SK-N-SH (cell line): ENCODE results near the gene FBXL5. TPM values are rescaled to one million over a fixed set of nuclear protein-coding genes. Genes with fewer than 3 reads are reported as not detected.

Experiments used
- CTCF ChIA-PET: fragments of 300-600, 350-600 bp; formaldehyde crosslinking; extraction: SDS; loops from one replicate; lab custom pipeline; 2021; lab: Yijun Ruan, JAX
- POLR2A ChIA-PET: fragments of 350-600 bp; sonication (Branson Sonifier 250); formaldehyde crosslinking; extraction: SDS; loops from one replicate; lab custom pipeline; 2020; ENCODE audit warnings: antibody characterized with exemption, inconsistent platforms; lab: Yijun Ruan, JAX
- DNase-seq: peaks from one replicate; pipeline ENCODE4 v3.0.0; 2012
- H2AFZ ChIP-seq: fragments of 200-600 bp; sonication (generic); 2 replicates; pipeline ENCODE4 v1.8.1; 2016; ENCODE audit warnings: antibody characterized with exemption, mild to moderate bottlenecking, low read depth
- H3F3A ChIP-seq: fragments of 200-600 bp; sonication (generic); replicated peaks from 2 replicates; pipeline ENCODE3; 2016; ENCODE audit warnings: antibody characterized with exemption, mild to moderate bottlenecking; ENCODE audit not compliant: insufficient read depth
- H3K27ac ChIP-seq, 2 experiments: fragments of 200-500 bp in 1 of 2; fragments of 200-600 bp in 1 of 2; sonication (Bioruptor generic) in 1 of 2; sonication (generic), shearing (Covaris generic) in 1 of 2; 2 replicates each; pipeline versions ENCODE4 v1.5.1 to v1.6.1; 2014 to 2016; ENCODE audit warnings: low read depth in 2 of 2, inconsistent platforms in 1 of 2, low read length in 1 of 2, mild to moderate bottlenecking in 1 of 2, mixed read lengths in 1 of 2
- H3K27me3 ChIP-seq: fragments of 200-600 bp; sonication (generic), shearing (Covaris generic); 2 replicates; pipeline ENCODE4 v1.6.1; 2016; ENCODE audit warnings: mixed run types; ENCODE audit not compliant: insufficient read depth
- H3K36me3 ChIP-seq, 2 experiments: fragments of 200-500 bp in 1 of 2; fragments of 200-600 bp in 1 of 2; sonication (Bioruptor generic) in 1 of 2; sonication (generic) in 1 of 2; replicated peaks in 1 of 2; 2 replicates each; pipeline versions ENCODE3 to v1.5.1; 2014 to 2016; ENCODE audit warnings: low read length in 1 of 2, mild to moderate bottlenecking in 1 of 2; ENCODE audit not compliant: insufficient read depth in 2 of 2, control insufficient read depth in 1 of 2
- H3K4me1 ChIP-seq, 2 experiments: fragments of 200-500 bp in 1 of 2; fragments of 200-600 bp in 1 of 2; sonication (Bioruptor generic) in 1 of 2; sonication (generic), shearing (Covaris generic) in 1 of 2; 2 replicates each; pipeline versions ENCODE4 v1.5.1 to v1.6.1; 2014 to 2016; ENCODE audit warnings: low read depth in 1 of 2, low read length in 1 of 2, mixed run types in 1 of 2; ENCODE audit not compliant: insufficient read depth in 2 of 2, control insufficient read depth in 1 of 2
- H3K4me2 ChIP-seq: fragments of 200-600 bp; sonication (generic), shearing (Covaris generic); 2 replicates; pipeline ENCODE4 v1.6.1; 2017; ENCODE audit warnings: mixed run types
- H3K4me3 ChIP-seq, 2 experiments: fragments of 200-500 bp in 1 of 2; fragments of 200-600 bp in 1 of 2; sonication (Bioruptor generic) in 1 of 2; sonication (generic), shearing (Covaris generic) in 1 of 2; 2 replicates each; pipeline versions ENCODE4 v1.5.1 to v1.8.1; 2014 to 2016; ENCODE audit warnings: low read depth in 2 of 2, inconsistent platforms in 1 of 2, low read length in 1 of 2, mild to moderate bottlenecking in 1 of 2, mixed read lengths in 1 of 2, moderate library complexity in 1 of 2
- H3K79me2 ChIP-seq: fragments of 200-600 bp; sonication (generic); 2 replicates; pipeline ENCODE4 v1.8.1; 2017; ENCODE audit warnings: mild to moderate bottlenecking; ENCODE audit not compliant: insufficient read depth
- H3K9ac ChIP-seq: fragments of 200-600 bp; sonication (generic); 2 replicates; pipeline ENCODE4 v1.6.1; 2017; ENCODE audit warnings: mixed run types
- H3K9me2 ChIP-seq: fragments of 200-600 bp; sonication (generic); 2 replicates; pipeline ENCODE4 v1.6.1; 2017; ENCODE audit warnings: mixed run types
- H3K9me3 ChIP-seq: fragments of 200-600 bp; sonication (generic); 2 replicates; pipeline ENCODE4 v1.6.1; 2017; ENCODE audit warnings: mixed run types, mild to moderate bottlenecking, moderate library complexity
- H4K20me1 ChIP-seq: fragments of 200-600 bp; sonication (generic); 2 replicates; pipeline ENCODE4 v1.6.1; 2017; ENCODE audit warnings: mild to moderate bottlenecking, mixed run types; ENCODE audit not compliant: insufficient read depth
- CHD2 ChIP-seq: fragments of 150-350 bp; IDR thresholded peaks from 2 replicates; pipeline ENCODE4 v1.6.1; 2018; ENCODE audit warnings: low read length; ENCODE audit not compliant: partially characterized antibody
- CTCF ChIP-seq: fragments of 200-600 bp; sonication (generic); IDR thresholded peaks from 2 replicates; pipeline ENCODE4 v1.6.1; 2017; ENCODE audit warnings: antibody characterized with exemption, mild to moderate bottlenecking, moderate library complexity
- ELF1 ChIP-seq: IDR thresholded peaks from 2 replicates; pipeline ENCODE4 v1.4.0; 2012
- EZH2phosphoT487 ChIP-seq: fragments of 200-600 bp; sonication (generic); IDR thresholded peaks from 2 replicates; pipeline ENCODE4 v1.6.1; 2017; ENCODE audit warnings: low read depth, mixed run types, mild to moderate bottlenecking, antibody characterized with exemption, moderate library complexity, borderline replicate concordance
- FOXM1 ChIP-seq: IDR thresholded peaks from 2 replicates; pipeline ENCODE4 v1.4.0; 2012; ENCODE audit warnings: low read depth, mild to moderate bottlenecking
- GABPA ChIP-seq: IDR thresholded peaks from 2 replicates; pipeline ENCODE4 v1.4.0; 2012; ENCODE audit warnings: low read depth, mild to moderate bottlenecking
- NFIC ChIP-seq: IDR thresholded peaks from 2 replicates; pipeline ENCODE4 v1.4.0; 2012; ENCODE audit warnings: borderline replicate concordance
- PBX3 ChIP-seq: IDR thresholded peaks from 2 replicates; pipeline ENCODE4; 2012
- REST ChIP-seq: IDR thresholded peaks from 2 replicates; pipeline ENCODE4 v1.6.1; 2012; ENCODE audit warnings: mild to moderate bottlenecking, low read depth, low read length, moderate library complexity
- RXRA ChIP-seq: IDR thresholded peaks from 2 replicates; pipeline ENCODE4 v1.4.0; 2012; ENCODE audit warnings: low read depth, mild to moderate bottlenecking, borderline replicate concordance
- SIN3A ChIP-seq: IDR thresholded peaks from 2 replicates; pipeline ENCODE4 v1.6.1; 2012; ENCODE audit warnings: low read depth, mild to moderate bottlenecking, low read length, moderate library complexity, borderline replicate concordance
- SMC3 ChIP-seq: IDR thresholded peaks from 2 replicates; pipeline ENCODE4 v1.6.1; 2012; ENCODE audit warnings: low read depth, low read length, improper control_type of control experiment
- USF1 ChIP-seq: IDR thresholded peaks from 2 replicates; pipeline ENCODE4 v1.4.0; 2012; ENCODE audit warnings: low read depth, borderline replicate concordance
- YY1 ChIP-seq: IDR thresholded peaks from 2 replicates; pipeline ENCODE4 v1.4.0; 2012; ENCODE audit warnings: low read depth, mild to moderate bottlenecking
- ZBTB33 ChIP-seq: IDR thresholded peaks from 2 replicates; pipeline ENCODE4 v1.4.0; 2012; ENCODE audit warnings: low read depth, borderline replicate concordance
- WGBS: methylation state at CpG from one replicate; pipeline ENCODE4 v1.1.6; 2017; ENCODE audit warnings: low lambda C conversion rate; 5-methylcytosine and 5-hydroxymethylcytosine counted together
- polyA plus RNA-seq, 3 experiments: library from polyadenylated mRNA; depleted of rRNA; stranded (reverse); fragments of >200 nt; gene quantifications; 2 replicates each; pipeline ENCODE4 v1.2.3, GENCODE V29; 2012

Gene FBXL5
- polyA plus RNA-seq, 1 of the 3 experiments (the other 2 are of a cell fraction): 13.5 TPM

- TF ChIP-seq YY1 (no peak), NFIC (no peak), PBX3 (no peak), RXRA (no peak), REST (no peak), ELF1 (no peak), SMC3 (no peak), USF1 (no peak), SIN3A (no peak), CTCF (no peak), ZBTB33 (no peak), FOXM1 (no peak), CHD2 (no peak), GABPA (no peak), EZH2phosphoT487 (no peak)
- CTCF ChIA-PET: interaction anchor here (1.7 kb wide), 1 partner anchor 153 kb away, joined by 5 read pairs; no protein-coding TSS in a partner anchor
- POLR2A ChIA-PET: no interaction called here
- Histone ChIP-seq H3K4me1 (peaks cover 19 to 22% of the 10 kb centered on the region in 2 experiments; a peak in 3 of 4 replicates), H3K4me3 (peak overlapping the region; percentile 71 to 91), H3K27ac (peak overlapping the region; percentile 91 to 92), H4K20me1 (peaks cover 29% of the 10 kb centered on the region), H3F3A (peaks cover 28% of the 10 kb centered on the region), H3K27me3 (no peaks in the 10 kb centered on the region), H2AFZ (no peak overlapping the region), H3K79me2 (peaks cover 69% of the 10 kb centered on the region), H3K4me2 (peak overlapping the region; percentile 85), H3K36me3 (peaks cover under 1 to 4% of the 10 kb centered on the region in 2 experiments), H3K9ac (peak overlapping the region; percentile 87), H3K9me2 (no peaks in the 10 kb centered on the region), H3K9me3 (no peaks in the 10 kb centered on the region)
- DNase-seq: no peak
- WGBS: 65% methylated on average over 4 of the region's 4 CpGs
Observed at GRCh38 chr4:15652841-15653240, 2.3 kb downstream of the FBXL5 start.
